NK-92 (cell line): ENCODE measurements around the gene IFITM1.
"Not testable (repeated sequence)": the region's sequence is repeated elsewhere in the genome, so short reads cannot be mapped to it uniquely, and the experiment has no call there.

ENCODE experiments used
- DNase-seq: peaks from one replicate; lab custom pipeline; 2025; ENCODE audit not compliant: unreplicated experiment; lab: John Stamatoyannopoulos, UW

The IFITM1 gene

DNA sequence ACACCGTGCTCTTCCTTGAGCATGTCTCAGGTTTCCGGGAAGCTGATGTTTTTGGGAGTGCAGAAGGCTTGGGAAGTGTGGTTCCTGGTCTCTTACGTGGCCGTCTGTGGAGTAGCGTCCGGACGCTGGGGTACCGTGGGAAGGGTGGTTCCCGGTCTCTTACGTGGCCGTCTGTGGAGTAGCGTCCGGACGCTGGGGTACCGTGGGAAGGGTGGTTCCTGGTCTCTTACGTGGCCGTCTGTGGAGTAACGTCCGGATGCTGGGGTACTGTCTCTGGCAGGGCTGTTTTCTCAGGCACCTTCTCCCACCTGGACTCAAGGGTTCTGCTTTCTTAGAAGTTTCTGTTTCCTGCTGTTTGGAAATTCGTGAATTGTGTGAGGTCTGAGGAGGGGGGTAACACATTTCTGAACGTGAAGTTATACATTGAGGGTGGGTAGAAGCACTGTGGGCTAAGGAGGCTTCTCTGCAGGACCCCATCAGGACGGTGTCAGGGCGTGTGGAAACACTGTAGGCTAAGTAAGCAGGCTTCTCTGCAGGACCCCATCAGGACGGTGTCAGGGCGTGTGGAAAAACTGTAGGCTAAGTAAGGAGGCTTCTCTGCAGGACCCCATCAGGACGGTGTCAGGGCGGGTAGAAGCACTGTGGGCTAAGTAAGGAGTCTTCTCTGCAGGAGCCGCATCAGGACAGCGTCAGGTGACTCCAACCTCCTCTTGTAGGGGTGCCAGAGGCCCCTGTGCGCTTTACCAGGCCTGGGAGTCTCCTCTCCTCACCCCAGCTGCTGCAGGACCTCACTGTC lies 12.2 kb downstream of the IFITM1 start:
- DNase-seq: no peak

DNA sequence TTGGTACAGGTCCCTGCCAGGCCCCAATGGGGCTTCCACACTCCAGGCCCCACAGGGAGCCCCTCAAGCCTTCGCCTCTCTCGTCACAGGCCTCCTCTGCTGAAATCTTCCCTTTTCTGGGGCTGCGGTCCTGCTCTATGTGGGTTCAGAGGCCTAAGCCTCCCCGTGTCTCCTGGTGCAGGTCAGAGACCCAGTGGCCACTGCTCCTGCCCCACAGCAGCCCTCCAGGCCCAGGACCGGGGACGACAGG lies 12.7 kb downstream of the IFITM1 start:
- DNase-seq: no peak

DNA sequence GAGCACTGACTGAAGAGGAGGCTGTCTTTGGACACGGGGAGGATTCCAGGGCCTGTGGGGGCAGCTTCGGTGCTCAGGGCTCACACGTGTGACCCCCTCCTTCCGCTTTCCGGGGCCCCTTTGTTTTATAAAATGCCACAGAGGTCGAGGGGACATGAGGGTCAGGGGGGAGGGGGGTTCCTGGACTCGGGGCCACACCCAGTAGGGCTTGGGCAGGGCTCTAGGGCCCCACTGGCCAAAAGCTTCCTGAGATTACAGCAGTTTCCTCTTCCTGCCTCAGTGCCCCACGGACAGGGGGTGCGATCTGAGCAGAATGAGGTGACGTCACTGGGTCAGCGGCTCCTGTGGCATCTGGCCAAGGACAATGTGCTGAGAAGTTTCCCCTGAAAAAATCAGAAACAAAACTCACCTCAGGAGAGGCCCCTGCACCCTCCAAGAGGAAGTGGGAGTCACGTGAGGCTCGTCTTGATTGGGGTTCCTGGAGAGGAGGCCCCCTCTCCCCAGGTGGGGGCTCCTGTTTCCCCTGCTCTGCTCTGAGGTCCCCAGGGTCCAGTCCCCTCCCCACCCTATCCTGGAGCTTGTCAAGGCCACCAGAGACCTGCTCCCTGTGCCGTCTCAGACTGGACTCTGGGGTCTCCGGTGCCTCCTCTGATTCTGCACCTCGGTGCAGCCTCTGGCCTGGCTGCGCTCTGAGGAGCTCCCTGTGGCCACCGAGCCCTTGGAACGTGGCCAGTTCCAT lies 13.2 kb downstream of the IFITM1 start:
- no peak for DNase-seq

DNA sequence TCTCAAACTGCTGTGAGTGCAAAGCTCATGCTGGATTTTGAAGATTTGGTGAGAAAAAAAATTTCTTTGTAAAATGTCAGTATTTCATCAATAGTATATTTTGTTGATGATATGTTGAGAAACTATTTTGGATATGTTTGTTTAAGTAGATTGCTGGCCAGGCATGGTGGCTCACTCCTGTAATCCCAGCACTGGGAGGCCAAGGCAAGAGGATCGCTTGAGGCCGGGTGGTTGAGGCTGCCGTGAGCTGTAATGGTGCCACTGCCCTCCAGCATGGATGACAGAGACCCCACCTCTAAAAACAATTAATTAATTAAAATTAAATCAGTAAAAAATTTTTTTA lies 13.7 kb downstream of the IFITM1 start:
- no peak for DNase-seq

DNA sequence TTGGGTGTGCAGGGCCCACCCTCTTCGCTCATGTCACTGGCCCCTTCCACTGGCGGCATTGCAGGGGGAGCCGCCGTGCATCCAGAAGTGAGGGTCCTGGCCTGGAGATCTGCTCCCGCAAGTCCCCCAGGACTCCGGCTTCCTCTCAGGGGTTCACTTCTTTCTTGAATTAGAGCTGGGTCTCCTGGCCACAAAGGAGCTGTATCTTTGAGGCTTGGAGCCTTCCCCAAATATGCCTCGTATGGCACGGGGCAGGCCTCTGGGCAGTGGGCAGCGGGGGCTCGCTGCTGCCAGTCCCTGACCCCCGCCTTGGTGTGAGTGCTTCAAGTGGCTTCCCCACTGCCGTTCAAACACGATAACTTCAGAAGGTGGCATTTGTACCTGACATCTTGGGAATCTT lies 14.2 kb downstream of the IFITM1 start:
- DNase-seq: no peak

- not testable (repeated sequence) for DNase-seq
Observed at GRCh38 chr11:328516-329100, 14.8 kb downstream of the IFITM1 start.

- DNase-seq: no peak
Observed at GRCh38 chr11:329886-330253, 16.0 kb downstream of the IFITM1 start.

GRCh38 chr11:330307-330693 lies 16.5 kb downstream of the IFITM1 start:
- no peak for DNase-seq

GRCh38 chr11:330694-331357 lies 17.0 kb downstream of the IFITM1 start:
- no peak for DNase-seq

DNA sequence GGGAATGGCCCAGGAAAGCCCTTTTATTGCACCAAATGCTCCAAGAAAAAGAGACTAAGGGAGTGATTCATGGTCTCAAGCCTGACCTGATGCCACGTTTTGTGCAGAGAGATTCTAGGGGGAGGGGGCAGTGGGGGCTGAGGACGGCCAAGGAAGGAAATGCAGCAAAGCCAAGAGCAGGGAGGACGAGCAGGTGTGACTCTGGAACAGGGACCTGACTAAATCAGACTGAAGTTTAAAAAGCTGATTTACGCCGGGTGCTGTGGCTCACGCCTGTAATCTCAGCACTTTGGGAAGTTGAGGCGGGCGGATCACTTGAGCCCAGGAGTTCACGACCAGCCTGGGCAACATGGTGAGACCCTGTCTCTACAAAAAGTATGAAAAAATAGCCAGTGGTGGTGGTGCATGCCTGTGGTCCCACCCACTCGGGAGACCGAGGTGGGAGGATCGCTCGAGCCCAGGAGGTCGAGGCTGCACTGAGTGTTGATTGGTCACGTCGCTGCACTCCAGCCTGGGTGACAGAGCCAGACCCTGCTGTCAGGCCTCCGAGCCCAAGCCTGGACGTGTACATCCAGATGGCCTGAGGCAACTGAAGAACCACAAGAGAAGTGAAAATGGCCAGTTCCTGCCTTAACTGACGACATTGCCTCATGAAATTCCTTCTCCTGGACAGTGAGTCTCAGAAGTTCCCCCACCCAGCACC lies 17.7 kb downstream of the IFITM1 start:
- DNase-seq: no peak

GRCh38 chr11:332651-333480 lies 19.0 kb downstream of the IFITM1 start:
- DNase-seq: no peak

GRCh38 chr11:333616-334263 lies 19.9 kb downstream of the IFITM1 start:
- DNase-seq: not testable (repeated sequence)

GRCh38 chr11:334264-334994 lies 20.6 kb downstream of the IFITM1 start:
- no peak for DNase-seq

DNA sequence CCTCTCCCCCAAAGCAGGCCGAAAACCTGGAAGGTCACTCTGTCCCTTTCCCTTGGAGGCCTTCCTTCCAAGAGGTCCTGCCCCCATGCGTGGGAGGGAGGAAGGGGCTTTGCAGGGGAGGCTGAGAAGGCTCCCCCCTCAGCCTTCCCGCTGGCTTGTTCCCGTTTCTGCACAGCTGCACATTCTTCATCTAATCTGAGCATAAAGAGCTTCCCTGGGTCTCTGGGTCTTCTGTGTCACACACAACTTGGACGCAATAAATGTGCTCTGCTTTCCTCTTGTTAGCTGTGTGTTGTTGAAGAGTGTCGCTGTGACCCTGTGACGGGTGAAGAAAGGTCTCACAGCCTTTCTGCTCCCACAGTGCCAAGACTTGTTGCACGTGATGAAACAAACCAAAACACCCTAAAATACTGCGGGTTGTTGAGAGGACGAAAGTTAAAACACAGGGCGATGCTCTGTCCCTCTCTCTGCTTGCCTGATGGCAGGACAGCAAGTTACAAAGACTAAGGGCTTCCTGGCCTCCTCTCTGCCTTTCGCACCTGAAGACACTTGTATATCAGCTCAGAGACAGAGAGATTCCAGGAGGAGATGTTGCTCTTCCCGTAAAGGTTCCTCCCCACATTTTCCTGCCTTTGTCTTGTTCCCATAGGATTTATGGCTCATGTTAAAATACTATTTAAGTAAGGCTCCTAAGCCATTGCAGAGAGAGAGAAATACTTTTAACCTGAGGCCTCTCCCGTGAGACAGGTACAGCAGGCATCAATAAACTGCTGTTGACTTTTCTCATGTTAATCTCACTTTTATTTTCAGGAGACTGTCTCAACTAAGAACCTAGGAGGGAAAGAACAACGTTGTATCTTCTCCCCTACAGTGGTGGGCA lies 22.2 kb downstream of the IFITM1 start:
- DNase-seq: no peak

DNA sequence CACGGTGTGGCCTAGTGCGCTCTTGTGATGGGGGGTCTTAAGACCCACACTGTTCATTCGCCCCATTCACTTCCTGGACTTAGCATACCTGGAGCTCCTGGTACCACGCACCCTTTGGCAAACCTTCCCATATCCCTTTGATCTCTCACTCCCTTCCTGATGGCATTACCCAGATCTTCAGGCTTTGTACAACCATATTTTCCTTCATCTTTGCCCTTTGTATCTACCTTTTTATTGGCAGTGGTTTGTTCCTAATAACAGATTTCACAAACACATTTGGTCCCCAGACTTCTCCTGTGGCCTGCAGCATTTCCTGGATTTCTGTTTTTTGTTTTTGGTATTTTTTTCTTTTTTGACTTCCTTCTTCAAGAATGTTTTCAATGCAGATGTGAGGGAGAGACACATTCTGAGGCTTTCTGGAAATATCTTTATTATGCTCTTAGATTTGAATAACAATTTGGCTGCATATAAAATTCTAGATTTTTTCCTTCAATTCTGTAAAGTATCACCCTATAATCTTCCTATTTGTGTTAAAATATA lies 22.9 kb downstream of the IFITM1 start:
- DNase-seq: no peak

DNA sequence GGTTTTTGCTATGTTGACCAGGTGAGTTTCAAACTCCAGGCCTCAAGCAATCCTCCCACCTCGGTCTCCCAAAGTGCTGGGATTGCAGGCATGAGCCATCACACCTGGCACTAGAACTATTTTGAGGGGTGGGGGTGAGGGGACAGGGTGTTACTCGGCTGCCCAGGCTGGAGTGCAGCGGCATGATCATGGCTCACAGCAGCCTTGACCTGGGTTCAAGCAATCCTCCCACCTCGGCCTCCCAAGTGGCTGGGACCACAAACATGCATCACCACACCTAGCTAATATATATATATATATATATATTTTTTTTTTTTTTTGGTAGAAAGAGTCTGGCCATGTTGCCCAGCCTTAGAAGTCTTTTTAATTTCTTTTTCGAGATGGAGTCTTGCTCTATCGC lies 23.9 kb downstream of the IFITM1 start:
- no peak for DNase-seq

DNA sequence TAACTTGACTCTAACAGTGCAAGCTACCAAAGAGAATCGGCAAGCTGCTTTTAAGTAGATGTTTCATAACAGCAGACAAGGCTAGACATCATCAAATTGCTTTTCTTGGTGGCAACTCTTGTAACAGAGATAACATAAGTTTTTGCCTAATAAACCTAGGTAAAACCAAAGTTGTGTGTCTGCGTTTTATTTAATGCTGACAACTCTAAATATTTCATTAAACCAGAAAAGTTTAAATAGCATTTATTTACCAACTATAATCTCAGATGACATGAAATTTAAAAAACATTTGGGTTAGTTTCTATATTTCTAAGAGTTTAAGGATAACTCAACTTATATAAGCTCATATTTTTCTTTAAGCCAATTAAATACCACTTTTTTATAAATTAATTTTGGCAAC lies 26.1 kb downstream of the IFITM1 start:
- no peak for DNase-seq
